ENCODE measurements around the gene OSBP2.

GRCh38 chr22:30843245-30843644 is 148.6 kb downstream of the OSBP2 start:
- TF ChIP-seq EZH2 (IDR thresholded peaks at IDR 0.05) = no peak
- no peak for TF ChIP-seq POLR2AphosphoS5 (IDR thresholded peaks at IDR 0.05; ENCODE audit: borderline replicate concordance, low read depth, low read length)
- TF ChIP-seq FOXP2 (optimal IDR thresholded peaks at IDR 0.05; ENCODE audit: control extremely low read depth, extremely low read length, insufficient read depth) = no peak
